Measurements from ENCODE around the gene RD3L. TPM values are rescaled to one million over a fixed set of nuclear protein-coding genes. Genes with fewer than 3 reads are reported as not detected.

Gene RD3L
- total RNA-seq, 6 experiments from 2014 or later = 0.22 to 1.2 (median 0.25) TPM; not detected in 3

GRCh38 chr14:103897075-103897947 is 45.0 kb downstream of the RD3L start:
- 58% methylated on average over 17 of the region's 27 CpGs for WGBS (ENCODE audit: insufficient coverage, low coverage, low lambda C conversion rate, missing lambda C conversion rate)
- intact Hi-C loops (cut with DNase I) = no loop called here
- Histone ChIP-seq H3K4me3 (no peak overlapping the region), H3K27me3 (no peaks in the 10 kb centered on the region), H3K27ac (peak overlapping the region in 2 of 3 donors; percentile 27 to 45), H3K36me3 (no peaks in the 10 kb centered on the region), H3K4me1 (peaks cover 0 to 40% (median 18%) of the 10 kb centered on the region in 4 donors), H3K9me3 (no peaks in the 10 kb centered on the region)
- TF ChIP-seq POLR2A (IDR thresholded peaks at IDR 0.05) (no peak), CTCF (IDR thresholded peaks at IDR 0.05) (no peak)
- ATAC-seq (peak; percentile 70 to 89 (median 85)), DNase-seq (peak; percentile 89 to 96 (median 96))

GRCh38 chr14:103896578-103896977 is 45.8 kb downstream of the RD3L start:
- TF ChIP-seq POLR2A (IDR thresholded peaks at IDR 0.05) (no peak), CTCF (IDR thresholded peaks at IDR 0.05) (no peak)
- ATAC-seq = no peak
- Histone ChIP-seq H3K4me3 (no peak overlapping the region), H3K36me3 (no peaks in the 10 kb centered on the region), H3K27ac (peak overlapping the region in 2 of 3 donors; percentile 27 to 45), H3K9me3 (no peaks in the 10 kb centered on the region), H3K4me1 (peaks cover 3 to 48% (median 22%) of the 10 kb centered on the region in 4 donors), H3K27me3 (no peaks in the 10 kb centered on the region)
- intact Hi-C loops (cut with DNase I) = no loop called here
- WGBS (ENCODE audit: insufficient coverage, low coverage, low lambda C conversion rate, missing lambda C conversion rate) = 70% methylated on average over 6 of the region's 6 CpGs
- DNase-seq = no peak

GRCh38 chr14:103894723-103895059 is 47.6 kb downstream of the RD3L start:
- DNase-seq (no peak), ATAC-seq (no peak)
- TF ChIP-seq CTCF (IDR thresholded peaks at IDR 0.05) (no peak), POLR2A (IDR thresholded peaks at IDR 0.05) (no peak)
- Histone ChIP-seq H3K4me1 (peaks cover 4 to 64% (median 36%) of the 10 kb centered on the region in 4 donors), H3K36me3 (no peaks in the 10 kb centered on the region), H3K4me3 (no peak overlapping the region), H3K27ac (no peak overlapping the region), H3K9me3 (no peaks in the 10 kb centered on the region), H3K27me3 (no peaks in the 10 kb centered on the region)
- intact Hi-C loops (cut with DNase I) = no loop called here
- 38% methylated on average over 3 of the region's 7 CpGs for WGBS (ENCODE audit: insufficient coverage, low coverage, low lambda C conversion rate, missing lambda C conversion rate)

GRCh38 chr14:103894034-103894722 is 48.2 kb downstream of the RD3L start:
- no peaks in the 10 kb centered on the region for H3K27me3 ChIP-seq
- TF ChIP-seq CTCF (IDR thresholded peaks at IDR 0.05) = no peak
- no peak for TF ChIP-seq POLR2A (IDR thresholded peaks at IDR 0.05)
- H3K9me3 ChIP-seq = no peaks in the 10 kb centered on the region
- no peak overlapping the region for H3K27ac ChIP-seq
- H3K4me1 ChIP-seq = peaks cover 4 to 69% (median 38%) of the 10 kb centered on the region in 4 donors
- DNase-seq (peak; percentile 78 to 87 (median 85)), ATAC-seq (peak; percentile 6 to 42 (median 24))
- no peaks in the 10 kb centered on the region for H3K36me3 ChIP-seq
- H3K4me3 ChIP-seq = no peak overlapping the region
- WGBS (ENCODE audit: insufficient coverage, low coverage, low lambda C conversion rate, missing lambda C conversion rate) = 28% methylated on average over 4 of the region's 26 CpGs
- intact Hi-C loops (cut with DNase I) = no loop called here
